Stimulated activated CD4-positive, alpha-beta T cell treated with anti-CD3 and anti-CD28 coated beads, TNF-alpha, amount 100 ng/mL, for 1 hour (primary cell): ENCODE results near the gene SMIM3.
"Not testable (repeated sequence)": the region's sequence is repeated elsewhere in the genome, so short reads cannot be mapped to it uniquely, and the experiment has no call there.

Source experiments
- DNase-seq, 3 donors: peaks; one replicate each; pipeline ENCODE4 v3.0.0-alpha.2; 2020; ENCODE audit warnings: low read depth in 3 of 3, low spot score in 1 of 3

Gene SMIM3

DNA sequence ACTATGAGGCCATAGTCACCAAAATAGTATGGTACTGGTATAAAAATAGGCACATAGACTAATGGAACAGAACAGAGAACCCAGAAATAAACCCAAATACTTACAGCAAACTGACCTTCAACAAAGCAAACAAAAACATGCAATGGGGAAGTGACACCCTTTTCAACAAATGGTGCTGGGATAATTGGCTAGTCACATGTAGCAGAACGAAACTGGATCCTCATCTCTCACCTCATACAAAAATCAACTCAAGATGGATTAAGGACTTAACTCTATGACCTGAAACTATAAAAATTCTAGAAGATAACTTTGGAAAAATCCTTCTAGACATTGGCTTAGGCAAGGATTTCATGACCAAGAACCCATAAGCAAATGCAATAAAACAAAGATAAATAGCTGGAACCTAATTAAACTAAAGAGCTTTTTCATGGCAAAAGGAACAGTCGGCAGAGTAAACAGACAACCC, 14.9 kb downstream of the SMIM3 start:
- not testable (repeated sequence) for DNase-seq

DNA sequence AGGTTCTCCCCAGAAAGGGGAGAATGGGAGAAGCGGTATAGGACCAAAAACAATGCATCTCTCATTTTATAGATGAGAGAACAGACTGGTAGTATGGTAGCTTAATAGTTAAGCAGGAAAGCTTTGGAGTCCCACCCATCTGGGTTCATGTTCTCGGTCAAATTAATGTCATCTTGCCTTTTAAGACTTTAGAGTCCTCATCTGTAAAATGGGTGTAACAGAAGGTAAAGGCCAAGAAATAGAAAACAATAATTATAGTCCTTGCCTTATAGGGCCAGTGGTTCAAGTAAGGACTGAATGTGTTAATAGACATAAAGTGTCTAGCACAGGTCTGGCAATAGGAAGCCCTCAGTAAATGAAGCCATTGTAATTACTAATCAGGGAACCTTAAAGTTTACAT, 16.4 kb downstream of the SMIM3 start:
- DNase-seq, result no peak

DNA sequence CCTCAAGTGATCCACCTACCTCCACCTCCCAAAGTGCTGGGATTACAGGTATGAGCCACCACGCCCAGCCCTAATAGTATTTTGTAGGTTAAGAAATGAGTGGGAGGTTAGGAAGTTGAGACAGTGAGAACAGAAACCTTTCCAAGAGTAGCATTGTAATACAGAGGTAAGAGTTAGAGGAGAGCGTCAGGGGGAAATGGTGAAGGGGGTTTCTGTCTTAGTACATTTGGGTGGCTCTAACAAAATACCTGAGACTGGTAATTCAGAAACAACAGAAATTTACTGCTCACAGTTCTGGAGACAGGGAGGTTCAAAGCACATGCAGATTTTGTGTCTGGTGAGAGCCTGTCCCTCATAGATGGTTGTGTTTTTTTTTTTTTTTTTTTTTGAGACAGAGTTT, 18.8 kb downstream of the SMIM3 start:
- no peak for DNase-seq

DNA sequence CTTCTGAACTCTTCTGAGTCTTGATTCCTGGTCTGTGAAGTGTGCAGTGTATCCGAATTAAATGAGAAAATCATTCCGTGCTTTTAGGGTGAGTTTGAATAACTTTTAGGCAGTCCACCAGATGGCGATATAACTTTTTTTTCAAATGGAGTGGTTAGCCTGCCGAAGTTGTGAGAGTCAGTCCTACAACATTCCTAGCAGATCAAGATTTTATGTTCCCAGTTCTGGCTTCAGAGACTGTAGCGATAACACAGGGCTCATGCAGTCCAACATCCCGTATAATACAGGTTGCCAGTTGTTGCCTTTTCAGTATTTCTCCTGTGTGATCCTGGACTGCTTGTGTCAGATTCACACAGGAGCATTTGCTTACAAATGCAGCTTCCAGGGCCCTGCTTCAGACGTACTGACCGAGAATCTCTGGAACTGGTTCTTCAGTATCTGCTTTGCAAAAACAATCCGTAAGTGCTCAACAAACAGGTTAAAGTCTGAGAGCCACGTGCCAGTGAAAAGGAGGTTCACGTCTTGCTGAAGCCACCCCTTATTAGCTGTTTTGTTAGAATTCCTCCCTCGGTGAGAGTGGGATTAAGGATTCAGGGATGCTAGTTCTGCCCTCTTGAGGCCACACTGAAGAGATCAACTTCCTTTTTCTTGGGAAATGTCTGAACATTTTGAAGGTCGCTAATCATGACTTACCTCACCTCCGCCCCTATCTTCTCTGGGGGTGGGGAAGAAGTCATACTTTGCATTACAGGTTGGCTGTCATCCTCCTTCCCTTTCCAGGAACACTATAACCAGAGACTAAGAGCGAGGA, 22.8 kb downstream of the SMIM3 start:
- no peak for DNase-seq

DNA sequence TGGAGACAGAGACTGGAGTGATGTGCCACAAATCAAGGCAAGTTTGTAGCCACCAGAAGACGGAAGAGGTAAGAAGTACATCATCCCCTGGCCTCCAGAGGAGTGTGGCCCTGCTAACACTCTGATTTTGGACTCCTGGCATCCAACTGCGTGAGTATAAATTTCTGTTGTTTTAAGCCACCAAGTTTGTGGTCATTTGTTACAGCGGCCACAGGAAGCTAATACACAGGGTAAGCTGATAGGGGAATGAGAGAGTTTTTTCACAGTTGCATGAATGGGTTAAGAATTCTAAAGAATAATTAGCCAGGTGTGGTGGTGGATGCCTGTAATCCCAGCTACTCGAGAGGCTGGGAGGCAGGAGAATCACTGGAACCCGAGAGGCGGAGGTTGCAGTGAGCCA, 25.8 kb downstream of the SMIM3 start:
- no peak for DNase-seq

DNA sequence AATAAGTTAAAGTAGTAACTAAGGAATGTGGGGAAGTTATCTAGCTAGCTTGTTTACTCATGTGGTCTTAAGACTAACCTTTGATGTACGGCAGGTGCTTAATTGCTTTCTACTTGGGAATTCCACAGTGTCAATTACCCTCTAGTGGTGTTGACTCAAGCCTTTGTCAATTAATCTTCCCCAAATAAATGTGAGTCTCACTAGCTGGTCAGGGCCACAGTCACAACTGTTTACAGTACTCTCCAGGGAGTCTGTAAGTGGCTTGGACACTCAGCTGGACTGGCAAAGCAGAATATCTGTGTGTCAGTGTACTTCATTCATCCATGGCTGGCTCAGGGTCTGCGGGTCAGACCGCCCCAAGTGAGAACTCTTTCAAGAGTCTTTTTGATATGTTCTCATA, 30.8 kb downstream of the SMIM3 start:
- DNase-seq, result no peak

DNA sequence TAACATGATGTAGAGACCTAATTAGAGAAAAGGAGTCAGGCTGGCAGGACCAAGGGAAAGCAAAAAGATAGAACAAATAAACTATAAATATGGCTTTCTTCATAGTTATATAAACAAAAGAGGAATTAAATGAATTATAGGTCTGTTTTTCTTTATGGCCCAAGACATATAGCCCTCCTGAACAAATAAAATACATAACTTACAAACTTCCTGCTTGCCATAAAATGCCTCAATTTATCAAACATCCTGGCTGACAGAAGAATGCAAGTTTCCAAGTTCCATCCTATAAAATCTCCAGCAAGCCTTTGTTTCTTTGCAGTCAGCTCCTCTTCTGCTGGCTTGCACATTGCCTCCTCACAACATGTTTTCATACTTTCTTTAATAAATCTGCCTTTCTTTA, 36.5 kb downstream of the SMIM3 start:
- DNase-seq, result no peak

- DNase-seq, result no peak
These were observed 38.4 kb downstream of the SMIM3 start for GRCh38 chr5:150816946-150817345.

- no peak for DNase-seq
These were observed 51.2 kb downstream of the SMIM3 start for GRCh38 chr5:150829744-150830143.

- not testable (repeated sequence) for DNase-seq
These were observed 53.3 kb downstream of the SMIM3 start for GRCh38 chr5:150831821-150832220.

DNA sequence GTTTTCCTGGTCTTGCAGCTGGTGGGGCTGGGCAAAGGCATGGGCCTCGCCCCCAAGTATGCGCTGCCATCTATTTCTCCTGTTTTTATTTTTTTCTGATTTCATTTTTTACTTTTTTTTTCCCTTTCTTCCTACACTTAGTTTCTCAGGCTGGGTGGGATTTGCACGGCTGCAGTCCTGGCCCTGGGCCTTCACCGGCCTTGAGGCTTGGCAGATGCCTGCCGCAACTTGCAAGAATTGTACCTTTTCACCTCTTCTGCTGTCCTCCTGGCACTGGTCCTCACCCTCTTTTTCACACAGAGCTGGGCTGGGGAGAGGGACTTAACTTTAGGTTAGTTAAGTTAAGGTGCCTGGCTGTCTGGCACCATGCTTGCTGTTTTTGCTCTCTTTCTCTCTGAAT, 57.5 kb downstream of the SMIM3 start:
- DNase-seq, result no peak

GRCh38 chr5:150836703-150837102, 58.1 kb downstream of the SMIM3 start:
- DNase-seq, result no peak

- not testable (repeated sequence) for DNase-seq
These were observed 66.8 kb downstream of the SMIM3 start for GRCh38 chr5:150845185-150845859.

- not testable (repeated sequence) for DNase-seq
These were observed 67.7 kb downstream of the SMIM3 start, which contains the start of gene IRGM for GRCh38 chr5:150846308-150846653. Gene IRGM (plus strand): TSS chr5:150846521. CDS start chr5:150848124, 1,603 bp downstream.
